Stimulated activated CD8-positive, alpha-beta memory T cell treated with anti-CD3 and anti-CD28 coated beads, Interleukin-15, amount 100 ng/mL, for 1 hour (primary cell): ENCODE measurements around the gene IGSF9B.

Experiments
- DNase-seq: peaks from one replicate; pipeline ENCODE4 v3.0.0-alpha.2; 2020; ENCODE audit warnings: low read depth

Gene IGSF9B

DNA sequence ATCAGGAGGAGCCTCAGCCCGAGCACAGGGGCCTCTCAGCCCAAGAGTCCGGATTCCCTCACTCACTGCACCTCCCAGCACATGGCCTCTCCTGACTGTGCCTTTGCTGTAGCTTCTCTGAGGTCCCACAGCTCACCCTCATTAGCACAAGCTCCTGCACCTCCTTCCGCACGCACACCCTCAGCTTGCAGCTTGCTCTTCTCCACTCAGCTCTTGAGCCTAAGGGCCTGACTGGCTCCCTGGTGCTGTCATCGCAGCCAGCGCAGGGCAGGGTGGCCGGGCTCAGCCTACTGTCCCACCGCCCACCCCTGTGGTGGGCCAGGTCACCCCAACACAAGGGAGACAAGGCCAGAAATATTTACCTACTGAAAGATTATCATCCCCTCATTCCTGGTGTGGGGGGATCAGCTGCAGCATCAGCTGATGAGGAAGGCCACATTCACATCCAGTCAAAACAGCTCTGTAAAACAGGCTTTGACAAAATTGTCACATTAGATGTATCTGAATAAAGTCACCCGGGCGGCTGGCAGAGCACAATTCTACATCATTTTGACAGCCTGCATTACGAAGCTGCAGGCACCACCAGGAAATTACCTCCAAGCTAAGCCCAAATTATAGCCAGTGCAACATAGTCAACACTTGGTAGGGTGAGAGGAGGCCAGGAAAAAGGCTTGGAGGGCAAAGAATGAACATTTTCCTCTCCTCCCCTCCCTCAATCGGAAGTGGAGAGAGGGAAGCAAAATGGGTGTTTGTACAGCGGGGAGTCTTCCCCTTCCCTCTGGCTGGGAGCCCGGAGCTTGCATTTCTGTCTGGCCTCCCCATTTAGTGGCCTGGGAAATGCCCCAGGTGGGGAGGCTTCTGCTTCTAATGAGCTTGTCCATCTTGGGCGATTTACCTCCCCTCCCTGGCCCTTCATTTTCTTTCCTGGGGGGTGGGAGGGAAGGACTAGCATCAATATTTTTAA, 29.5 kb upstream of the IGSF9B start:
- no peak for DNase-seq

DNA sequence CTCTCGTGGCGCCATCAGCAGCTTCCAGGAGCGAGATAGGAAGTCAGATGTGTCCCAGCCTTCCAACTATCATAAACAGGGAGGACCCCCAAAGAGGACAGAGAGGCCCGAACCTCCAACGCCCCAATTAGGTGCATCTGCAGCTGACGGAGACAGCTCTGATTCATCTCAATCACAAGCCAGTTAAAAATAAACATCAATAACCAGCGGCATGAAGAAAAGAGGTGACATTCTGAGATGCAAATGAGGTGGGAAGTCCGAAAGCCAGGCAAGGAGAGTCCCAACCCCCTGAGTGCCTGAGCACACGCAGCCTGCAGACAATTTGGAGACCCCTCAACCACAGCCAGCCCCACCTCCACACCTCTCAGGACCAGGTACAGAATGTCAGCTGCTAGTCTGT, 28.1 kb upstream of the IGSF9B start:
- DNase-seq = no peak

DNA sequence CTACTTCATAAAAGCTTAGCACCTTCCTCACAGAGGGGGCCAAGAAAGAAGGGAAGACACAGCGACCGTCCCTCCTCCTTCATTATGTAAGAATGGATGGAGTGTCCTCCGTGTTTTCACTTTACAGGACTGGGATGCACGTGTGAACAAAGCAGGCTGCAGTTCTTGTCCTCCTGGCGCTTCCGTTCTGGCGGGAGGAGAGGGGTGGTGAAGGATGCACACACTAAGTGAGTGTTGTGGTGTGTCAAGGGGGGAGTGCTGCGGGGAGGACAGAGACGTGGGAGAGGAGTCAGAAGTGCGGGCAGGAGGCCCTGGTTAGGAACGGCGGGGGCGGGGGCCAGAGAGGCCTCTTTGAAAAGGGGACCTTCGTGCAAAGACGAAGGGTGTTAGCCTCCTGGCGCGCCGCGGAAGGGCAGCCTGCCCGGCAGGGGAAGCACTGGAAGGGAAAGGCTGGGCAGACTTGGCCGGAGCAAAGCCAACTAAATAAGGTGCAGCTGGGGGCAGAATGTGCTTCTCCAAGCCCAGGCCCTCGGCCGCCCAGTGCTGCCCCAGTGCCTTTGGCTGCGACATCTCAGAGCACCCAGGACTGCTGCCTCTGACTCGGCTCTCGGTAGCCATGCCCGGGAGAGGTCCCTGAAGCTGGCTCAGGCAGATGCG, 27.0 kb upstream of the IGSF9B start:
- no peak for DNase-seq

DNA sequence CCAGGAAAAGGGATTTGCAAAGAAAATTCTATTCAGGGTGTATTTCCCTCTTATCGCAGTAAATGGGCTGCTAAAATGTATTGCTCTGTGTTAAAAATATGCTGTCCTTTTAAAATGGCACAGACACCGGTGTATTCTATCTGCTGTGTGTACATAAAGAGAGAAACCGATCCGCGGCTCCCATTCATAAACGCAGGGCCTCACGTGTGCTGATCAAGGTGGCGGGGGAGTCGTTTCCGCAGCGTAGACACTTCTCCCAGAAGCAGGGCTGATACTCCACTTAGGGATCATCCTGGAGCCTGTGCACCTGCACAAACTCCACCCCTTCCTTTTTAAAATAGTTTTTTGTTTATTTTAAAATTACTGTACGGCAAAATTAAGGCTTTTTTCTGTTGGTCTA, 26.1 kb upstream of the IGSF9B start:
- DNase-seq = no peak

GRCh38 chr11:133982151-133982550, 25.4 kb upstream of the IGSF9B start:
- DNase-seq = no peak

DNA sequence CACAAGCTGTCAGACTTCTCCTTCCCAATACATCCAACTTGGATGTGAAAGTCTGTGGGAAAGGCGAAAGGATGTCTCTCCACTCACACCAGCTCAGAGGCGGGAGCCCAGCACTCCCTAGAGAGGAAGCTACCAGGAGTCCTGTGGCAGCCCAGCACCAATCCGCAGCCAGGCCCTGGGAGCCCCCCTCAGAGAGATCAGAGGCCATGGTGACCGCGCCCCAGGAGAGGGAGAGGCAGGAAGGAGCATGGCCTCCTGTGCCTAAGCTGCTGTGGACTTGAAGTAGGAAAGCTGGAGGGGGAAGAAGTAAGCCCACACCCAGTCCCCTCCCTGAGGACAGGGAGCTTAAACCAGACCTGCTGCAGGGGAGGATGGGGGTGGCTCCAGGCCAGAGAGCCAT, 24.4 kb upstream of the IGSF9B start:
- DNase-seq = no peak

GRCh38 chr11:133980665-133981064, 23.9 kb upstream of the IGSF9B start:
- DNase-seq = no peak

DNA sequence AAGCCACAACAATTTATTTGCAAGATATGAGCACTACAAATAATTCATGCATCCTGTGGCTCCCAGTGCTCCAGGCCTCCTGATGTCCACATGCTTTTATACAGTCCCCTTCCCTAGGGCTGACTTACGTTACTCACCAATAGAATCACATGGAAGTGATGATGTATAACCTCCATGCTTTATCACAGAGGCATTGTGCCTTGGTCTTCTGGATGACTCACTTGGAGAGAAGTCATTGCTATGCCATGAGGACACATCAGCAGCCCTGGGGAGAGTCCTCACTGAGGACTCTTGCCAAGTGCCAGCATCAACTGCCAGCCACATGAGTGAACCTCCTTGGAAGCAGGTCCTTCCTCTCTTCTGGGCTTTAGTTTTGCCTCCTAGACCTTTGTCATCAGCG, 22.0 kb upstream of the IGSF9B start:
- no peak for DNase-seq

GRCh38 chr11:133977067-133977677, 20.4 kb upstream of the IGSF9B start:
- no peak for DNase-seq

GRCh38 chr11:133975488-133975849, 18.7 kb upstream of the IGSF9B start:
- no peak for DNase-seq

GRCh38 chr11:133974836-133975487, 18.2 kb upstream of the IGSF9B start:
- no peak for DNase-seq

- DNase-seq = no peak
These were observed 15.1 kb upstream of the IGSF9B start for GRCh38 chr11:133971881-133972280.

DNA sequence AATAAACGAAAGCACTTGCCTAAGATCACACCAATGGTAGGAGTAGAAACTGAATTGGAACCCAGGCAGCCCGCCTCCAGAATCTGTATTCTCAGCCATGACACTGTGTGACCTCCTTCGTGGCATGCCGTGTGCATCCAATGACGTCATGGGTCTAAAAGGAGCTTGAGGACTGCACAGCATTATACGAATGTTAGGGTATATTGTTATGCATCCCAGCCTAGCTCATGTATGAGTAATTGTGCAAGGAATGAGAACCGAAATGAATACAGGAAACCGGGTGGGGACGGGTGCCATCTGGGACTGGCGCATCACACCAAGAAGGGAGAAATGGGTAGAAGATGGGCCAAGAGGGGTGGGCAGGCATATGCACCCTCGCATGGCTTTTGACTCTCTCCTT, 12.3 kb upstream of the IGSF9B start:
- DNase-seq = no peak

DNA sequence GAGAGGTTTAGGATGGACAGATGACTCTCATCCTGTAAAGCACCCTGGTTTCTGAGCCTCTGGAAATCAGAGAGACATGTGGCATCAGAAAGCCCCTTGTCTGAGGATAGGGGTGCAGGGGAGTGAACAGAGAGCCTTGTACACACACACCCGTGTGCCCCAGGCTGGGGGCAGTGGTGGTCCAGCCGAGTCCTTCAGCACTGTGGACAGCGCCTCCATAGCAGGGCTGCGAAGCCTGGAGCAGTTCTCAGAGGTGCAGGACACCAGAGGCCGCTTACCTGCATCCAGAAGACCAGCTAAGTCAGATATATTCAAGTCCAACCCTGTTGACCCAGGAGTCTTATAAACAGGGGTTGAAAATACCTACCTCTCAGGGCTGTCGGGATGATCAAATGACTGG, 11.5 kb upstream of the IGSF9B start:
- DNase-seq = no peak

- no peak for DNase-seq
These were observed 11.0 kb upstream of the IGSF9B start for GRCh38 chr11:133967599-133968238.

GRCh38 chr11:133966921-133967598, 10.3 kb upstream of the IGSF9B start:
- DNase-seq = peak; percentile 52

GRCh38 chr11:133966172-133966651, 9.4 kb upstream of the IGSF9B start:
- DNase-seq = no peak

DNA sequence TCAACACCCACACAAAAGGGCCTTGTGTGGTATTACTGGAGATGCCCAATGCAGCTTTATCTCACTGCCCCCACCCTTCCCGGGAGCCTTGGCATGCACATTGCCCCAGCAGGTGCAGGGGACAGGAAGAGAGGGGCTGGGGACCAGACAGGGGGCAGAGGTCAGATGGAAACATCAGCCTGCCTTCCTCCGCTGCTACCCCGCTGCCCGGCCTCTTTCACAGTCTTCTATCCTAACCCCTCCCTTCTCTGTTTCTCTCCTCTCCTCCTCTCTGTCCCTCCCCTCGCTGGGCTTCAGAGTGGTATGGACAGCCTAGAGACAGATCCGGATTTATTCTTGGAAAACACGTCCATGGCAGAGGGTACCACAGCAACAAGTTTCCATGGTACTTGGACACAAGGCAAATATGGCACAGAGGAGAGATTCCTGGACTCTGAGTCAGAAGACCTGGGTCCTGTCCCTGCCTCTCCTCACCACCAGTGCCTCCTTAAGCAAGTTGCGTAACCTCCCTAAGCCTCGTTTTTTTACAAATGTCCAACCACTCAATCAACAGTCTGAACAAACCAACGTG, 8.3 kb upstream of the IGSF9B start:
- no peak for DNase-seq

GRCh38 chr11:133964356-133964755, 7.6 kb upstream of the IGSF9B start:
- DNase-seq = no peak

GRCh38 chr11:133961890-133962289, 5.1 kb upstream of the IGSF9B start:
- DNase-seq = no peak

DNA sequence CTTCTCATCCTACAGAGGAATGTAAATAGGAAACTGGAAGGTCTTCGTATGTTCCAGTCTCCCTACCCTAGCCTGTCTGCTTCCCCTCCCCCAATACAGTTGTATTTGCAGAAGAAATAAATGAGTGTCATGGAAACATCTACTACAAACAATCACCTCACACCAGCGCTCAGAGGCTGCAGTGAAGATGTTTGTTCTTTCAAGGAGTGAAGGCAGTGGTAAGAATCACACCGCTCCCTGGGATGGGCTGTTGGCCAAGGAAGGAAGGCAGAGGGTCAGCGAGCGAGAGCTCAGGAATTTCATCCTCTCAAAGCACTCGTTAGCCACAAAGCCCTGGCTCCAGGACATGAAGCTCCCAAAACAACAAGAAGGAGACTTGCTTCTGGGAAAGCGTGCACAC, 1.1 kb upstream of the IGSF9B start:
- DNase-seq = no peak
